Liver (tissue), 9 donors: ENCODE results near the gene GLS. TPM values are rescaled to one million over a fixed set of nuclear protein-coding genes. Genes with fewer than 3 reads are reported as not detected.

Experiments
- DNase-seq: peaks from one replicate; pipeline ENCODE4 v3.0.0-alpha.2; 2017; ENCODE audit warnings: low spot score
- H3K27ac ChIP-seq, 2 donors: one replicate each; pipeline ENCODE4 v1.7.0; 2013; ENCODE audit warnings: inconsistent platforms in 2 of 2, low read length in 2 of 2, control low read depth in 1 of 2, low read depth in 1 of 2, mild to moderate bottlenecking in 1 of 2
- H3K27me3 ChIP-seq, 4 donors: one replicate each; pipeline versions ENCODE4 v1.6.1 to v1.7.0; 2013; ENCODE audit warnings: low read length in 3 of 4, inconsistent platforms in 1 of 4, mild to moderate bottlenecking in 1 of 4, moderate library complexity in 1 of 4; ENCODE audit not compliant: control insufficient read depth in 4 of 4, insufficient read depth in 4 of 4
- H3K36me3 ChIP-seq, 4 donors: one replicate each; pipeline versions ENCODE4 v1.6.1 to v1.7.0; 2013; ENCODE audit warnings: low read length in 3 of 4, mild to moderate bottlenecking in 3 of 4, low read depth in 1 of 4, moderate library complexity in 1 of 4; ENCODE audit not compliant: control insufficient read depth in 4 of 4, insufficient read depth in 3 of 4
- H3K4me1 ChIP-seq, 4 donors: one replicate each; pipeline versions ENCODE4 v1.6.1 to v1.7.0; 2013; ENCODE audit warnings: low read length in 3 of 4, mild to moderate bottlenecking in 3 of 4, moderate library complexity in 1 of 4; ENCODE audit not compliant: control insufficient read depth in 4 of 4, insufficient read depth in 4 of 4
- H3K4me3 ChIP-seq, 3 donors: one replicate each; pipeline versions ENCODE4 v1.6.1 to v1.7.0; 2013; ENCODE audit warnings: low read length in 3 of 3, control low read depth in 1 of 3, low read depth in 1 of 3, mild to moderate bottlenecking in 1 of 3
- H3K9ac ChIP-seq, 2 donors: one replicate each; pipeline ENCODE4 v1.7.0; 2013; ENCODE audit warnings: low read length in 2 of 2, mild to moderate bottlenecking in 2 of 2, moderate library complexity in 2 of 2, control low read depth in 1 of 2, low read depth in 1 of 2
- H3K9me3 ChIP-seq, 4 donors: one replicate each; pipeline versions ENCODE4 v1.6.1 to v1.7.0; 2013; ENCODE audit warnings: low read length in 3 of 4; ENCODE audit not compliant: control insufficient read depth in 4 of 4
- EGR1 ChIP-seq, 2 donors: IDR thresholded peaks; 2 replicates each; pipeline ENCODE4 v1.6.1; 2016 to 2018; ENCODE audit warnings: antibody characterized with exemption in 2 of 2, low read depth in 2 of 2
- FOXA2 ChIP-seq: IDR thresholded peaks from 2 replicates; pipeline ENCODE4 v1.6.1; 2016; ENCODE audit warnings: antibody characterized with exemption
- GABPA ChIP-seq, 2 donors: IDR thresholded peaks in 1 of 2; conservative IDR thresholded peaks in 1 of 2; 2 replicates each; pipeline ENCODE4 v1.6.1; 2016; ENCODE audit warnings: antibody characterized with exemption in 2 of 2, mild to moderate bottlenecking in 1 of 2, moderate library complexity in 1 of 2
- HNF4A ChIP-seq, 2 donors: conservative IDR thresholded peaks; 2 replicates each; pipeline ENCODE4 v1.6.1; 2016; ENCODE audit warnings: antibody characterized with exemption in 2 of 2, mild to moderate bottlenecking in 2 of 2
- HNF4G ChIP-seq: IDR thresholded peaks from 2 replicates; pipeline ENCODE4 v1.6.1; 2016; ENCODE audit warnings: antibody characterized with exemption
- JUND ChIP-seq, 2 donors: IDR thresholded peaks; 2 replicates each; pipeline ENCODE4 v1.6.1; 2016; ENCODE audit warnings: antibody characterized with exemption in 2 of 2
- NR2F2 ChIP-seq: IDR thresholded peaks from 2 replicates; pipeline ENCODE4 v1.6.1; 2016; ENCODE audit warnings: antibody characterized with exemption
- RXRA ChIP-seq, 2 donors: IDR thresholded peaks; 2 replicates each; pipeline ENCODE4 v1.6.1; 2017 to 2018; ENCODE audit warnings: antibody characterized with exemption in 2 of 2, mild to moderate bottlenecking in 1 of 2
- TAF1 ChIP-seq: conservative IDR thresholded peaks from 2 replicates; pipeline ENCODE4 v1.6.1; 2016; ENCODE audit warnings: antibody characterized with exemption, mild to moderate bottlenecking
- YY1 ChIP-seq: IDR thresholded peaks from 2 replicates; pipeline ENCODE4 v1.6.1; 2016; ENCODE audit warnings: antibody characterized with exemption, mild to moderate bottlenecking
- WGBS: extraction: QIAGEN DNeasy Blood & Tissue Kit; methylation state at CpG from one replicate; pipeline ENCODE4 v1.1.7; 2013; 5-methylcytosine and 5-hydroxymethylcytosine counted together
- polyA plus RNA-seq, 2 donors: library from polyadenylated mRNA; stranded (reverse) in 1 of 2; unstranded in 1 of 2; fragments of 200-250 nt in 1 of 2; fragments of >200 nt in 1 of 2; fragmentation: Nextera tagmentation in 1 of 2; extraction: Ambion mirVana in 1 of 2; gene quantifications; one replicate each; pipeline versions ENCODE4 v1.2.1 to v1.2.3, GENCODE V29; 2013 to 2015
- total RNA-seq, 2 donors: library from RNA; depleted of rRNA; stranded (reverse); fragments of >200 nt; gene quantifications; one replicate each; pipeline ENCODE4 v1.2.3, GENCODE V29; 2014
- TF ChIP-seq, protein P1 (sequence below): IDR thresholded peaks from 2 replicates; pipeline ENCODE4 v1.6.1; 2016; ENCODE audit warnings: antibody characterized with exemption
- TF ChIP-seq, protein P2 (sequence below): fragments of 150-350 bp; IDR thresholded peaks from 2 replicates; pipeline ENCODE4 v1.5.1; 2017; ENCODE audit warnings: improper control_type of control experiment, low read depth, low read length; ENCODE audit not compliant: missing input control
- TF ChIP-seq, protein P3 (sequence below): IDR thresholded peaks from 2 replicates; pipeline ENCODE4 v1.6.1; 2016; ENCODE audit warnings: antibody characterized with exemption, mild to moderate bottlenecking
- donor health status: healthy.
- donor health status: healthy.
- donor health status: healthy.
- donor health status: healthy.
- donor health status: healthy.

GLS gene
- total and polyA plus RNA-seq, 4 donors = 4.3 to 38.6 (median 16.5) TPM

DNA sequence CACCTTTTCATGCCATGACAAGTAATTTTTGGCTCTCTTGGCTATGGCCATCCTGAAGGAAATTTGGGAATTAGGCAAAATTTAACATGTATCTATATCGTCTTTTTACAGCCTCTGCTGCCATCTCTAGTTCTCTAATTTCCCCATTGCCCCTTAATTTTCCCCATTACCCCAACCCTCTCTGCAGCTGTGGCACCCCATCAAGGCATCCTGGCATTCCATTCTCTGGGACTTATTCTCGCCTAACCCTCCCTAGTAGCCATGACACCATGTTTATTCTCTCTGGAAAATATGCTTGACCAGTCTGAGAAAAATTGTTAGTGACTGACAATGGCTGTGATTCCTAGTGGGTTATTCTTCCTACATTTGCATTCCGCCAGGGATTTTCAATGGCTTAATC, 43.9 kb upstream of the GLS start:
- no peak for DNase-seq
- H3K4me1 ChIP-seq = no peaks in the 10 kb centered on the region
- H3K9ac ChIP-seq = no peak overlapping the region
- TF ChIP-seq EGR1 (IDR thresholded peaks at IDR 0.05; ENCODE audit: low read depth in 2 of 2) (no peak), HNF4A (conservative IDR thresholded peaks at IDR 0.05) (no peak), RXRA (IDR thresholded peaks at IDR 0.05) (no peak)
- TF ChIP-seq, protein P1, sequence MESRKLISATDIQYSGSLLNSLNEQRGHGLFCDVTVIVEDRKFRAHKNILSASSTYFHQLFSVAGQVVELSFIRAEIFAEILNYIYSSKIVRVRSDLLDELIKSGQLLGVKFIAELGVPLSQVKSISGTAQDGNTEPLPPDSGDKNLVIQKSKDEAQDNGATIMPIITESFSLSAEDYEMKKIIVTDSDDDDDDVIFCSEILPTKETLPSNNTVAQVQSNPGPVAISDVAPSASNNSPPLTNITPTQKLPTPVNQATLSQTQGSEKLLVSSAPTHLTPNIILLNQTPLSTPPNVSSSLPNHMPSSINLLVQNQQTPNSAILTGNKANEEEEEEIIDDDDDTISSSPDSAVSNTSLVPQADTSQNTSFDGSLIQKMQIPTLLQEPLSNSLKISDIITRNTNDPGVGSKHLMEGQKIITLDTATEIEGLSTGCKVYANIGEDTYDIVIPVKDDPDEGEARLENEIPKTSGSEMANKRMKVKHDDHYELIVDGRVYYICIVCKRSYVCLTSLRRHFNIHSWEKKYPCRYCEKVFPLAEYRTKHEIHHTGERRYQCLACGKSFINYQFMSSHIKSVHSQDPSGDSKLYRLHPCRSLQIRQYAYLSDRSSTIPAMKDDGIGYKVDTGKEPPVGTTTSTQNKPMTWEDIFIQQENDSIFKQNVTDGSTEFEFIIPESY = no peak
- H3K27ac ChIP-seq = no peak overlapping the region
- H3K27me3 ChIP-seq = no peaks in the 10 kb centered on the region
- H3K9me3 ChIP-seq = no peaks in the 10 kb centered on the region
- 73% methylated on average over 3 of the region's 3 CpGs for WGBS
- H3K4me3 ChIP-seq = no peak overlapping the region
- no peaks in the 10 kb centered on the region for H3K36me3 ChIP-seq

DNA sequence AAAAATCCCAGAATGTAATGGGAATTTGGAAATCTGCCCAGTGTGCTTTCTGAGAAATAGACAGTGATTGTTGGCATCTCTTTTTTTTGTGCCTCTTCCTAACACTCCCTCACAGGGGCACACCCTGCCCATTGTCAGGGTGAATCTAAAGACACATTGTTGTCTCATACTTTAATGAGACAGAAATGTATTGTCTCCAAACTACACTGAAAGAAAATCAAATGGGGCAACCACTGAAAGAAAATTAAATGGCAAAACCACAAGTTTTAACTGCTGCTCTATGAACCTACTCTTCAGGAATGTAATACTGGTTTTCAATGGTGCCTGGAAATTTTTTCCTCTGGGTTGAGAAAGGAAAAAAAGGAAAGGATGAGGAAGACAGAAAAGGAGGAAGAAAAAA, 43.2 kb upstream of the GLS start:
- DNase-seq = no peak
- Histone ChIP-seq H3K4me1 (no peaks in the 10 kb centered on the region), H3K27ac (no peak overlapping the region), H3K9ac (no peak overlapping the region), H3K27me3 (no peaks in the 10 kb centered on the region), H3K4me3 (no peak overlapping the region), H3K9me3 (no peaks in the 10 kb centered on the region), H3K36me3 (no peaks in the 10 kb centered on the region)
- TF ChIP-seq NR2F2 (no peak), RXRA (IDR thresholded peaks at IDR 0.05) (no peak), EGR1 (IDR thresholded peaks at IDR 0.05; ENCODE audit: low read depth in 2 of 2) (no peak), TAF1 (no peak), HNF4G (no peak), HNF4A (conservative IDR thresholded peaks at IDR 0.05) (no peak), JUND (IDR thresholded peaks at IDR 0.05) (no peak)
- TF ChIP-seq, protein P2, sequence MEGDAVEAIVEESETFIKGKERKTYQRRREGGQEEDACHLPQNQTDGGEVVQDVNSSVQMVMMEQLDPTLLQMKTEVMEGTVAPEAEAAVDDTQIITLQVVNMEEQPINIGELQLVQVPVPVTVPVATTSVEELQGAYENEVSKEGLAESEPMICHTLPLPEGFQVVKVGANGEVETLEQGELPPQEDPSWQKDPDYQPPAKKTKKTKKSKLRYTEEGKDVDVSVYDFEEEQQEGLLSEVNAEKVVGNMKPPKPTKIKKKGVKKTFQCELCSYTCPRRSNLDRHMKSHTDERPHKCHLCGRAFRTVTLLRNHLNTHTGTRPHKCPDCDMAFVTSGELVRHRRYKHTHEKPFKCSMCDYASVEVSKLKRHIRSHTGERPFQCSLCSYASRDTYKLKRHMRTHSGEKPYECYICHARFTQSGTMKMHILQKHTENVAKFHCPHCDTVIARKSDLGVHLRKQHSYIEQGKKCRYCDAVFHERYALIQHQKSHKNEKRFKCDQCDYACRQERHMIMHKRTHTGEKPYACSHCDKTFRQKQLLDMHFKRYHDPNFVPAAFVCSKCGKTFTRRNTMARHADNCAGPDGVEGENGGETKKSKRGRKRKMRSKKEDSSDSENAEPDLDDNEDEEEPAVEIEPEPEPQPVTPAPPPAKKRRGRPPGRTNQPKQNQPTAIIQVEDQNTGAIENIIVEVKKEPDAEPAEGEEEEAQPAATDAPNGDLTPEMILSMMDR = no peak

DNA sequence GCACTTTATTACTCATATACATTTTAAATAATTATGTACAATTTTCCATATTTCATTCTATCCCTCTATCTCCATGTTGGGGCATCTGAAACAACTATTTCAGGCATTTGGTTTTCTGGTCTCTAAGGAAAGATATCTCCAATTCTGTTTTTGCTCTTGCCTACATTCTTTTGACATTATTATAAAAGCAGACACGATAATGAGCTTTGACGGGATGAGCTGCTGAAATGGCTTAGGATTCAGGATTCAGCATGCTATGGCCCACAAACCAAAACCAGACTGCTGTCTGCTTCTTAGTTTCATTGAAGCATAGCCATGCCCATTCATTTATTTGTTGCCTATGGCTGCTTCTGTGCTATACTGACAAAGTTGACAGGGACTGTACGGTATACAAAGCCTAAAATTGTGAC, 42.7 kb upstream of the GLS start:
- no peaks in the 10 kb centered on the region for H3K4me1 ChIP-seq
- H3K9me3 ChIP-seq = no peaks in the 10 kb centered on the region
- no peak overlapping the region for H3K9ac ChIP-seq
- no peak overlapping the region for H3K4me3 ChIP-seq
- H3K36me3 ChIP-seq = no peaks in the 10 kb centered on the region
- no peaks in the 10 kb centered on the region for H3K27me3 ChIP-seq
- H3K27ac ChIP-seq = no peak overlapping the region
- 90% methylated on average over 3 of the region's 3 CpGs for WGBS
- DNase-seq = no peak
- TF ChIP-seq, protein P1 = no peak
- TF ChIP-seq HNF4A (conservative IDR thresholded peaks at IDR 0.05) = no peak
- TF ChIP-seq NR2F2 = no peak
- TF ChIP-seq GABPA (IDR thresholded peaks at IDR 0.05 in 1 of 2, conservative IDR thresholded peaks at IDR 0.05 in 1 of 2) = no peak
- TF ChIP-seq, protein P3, sequence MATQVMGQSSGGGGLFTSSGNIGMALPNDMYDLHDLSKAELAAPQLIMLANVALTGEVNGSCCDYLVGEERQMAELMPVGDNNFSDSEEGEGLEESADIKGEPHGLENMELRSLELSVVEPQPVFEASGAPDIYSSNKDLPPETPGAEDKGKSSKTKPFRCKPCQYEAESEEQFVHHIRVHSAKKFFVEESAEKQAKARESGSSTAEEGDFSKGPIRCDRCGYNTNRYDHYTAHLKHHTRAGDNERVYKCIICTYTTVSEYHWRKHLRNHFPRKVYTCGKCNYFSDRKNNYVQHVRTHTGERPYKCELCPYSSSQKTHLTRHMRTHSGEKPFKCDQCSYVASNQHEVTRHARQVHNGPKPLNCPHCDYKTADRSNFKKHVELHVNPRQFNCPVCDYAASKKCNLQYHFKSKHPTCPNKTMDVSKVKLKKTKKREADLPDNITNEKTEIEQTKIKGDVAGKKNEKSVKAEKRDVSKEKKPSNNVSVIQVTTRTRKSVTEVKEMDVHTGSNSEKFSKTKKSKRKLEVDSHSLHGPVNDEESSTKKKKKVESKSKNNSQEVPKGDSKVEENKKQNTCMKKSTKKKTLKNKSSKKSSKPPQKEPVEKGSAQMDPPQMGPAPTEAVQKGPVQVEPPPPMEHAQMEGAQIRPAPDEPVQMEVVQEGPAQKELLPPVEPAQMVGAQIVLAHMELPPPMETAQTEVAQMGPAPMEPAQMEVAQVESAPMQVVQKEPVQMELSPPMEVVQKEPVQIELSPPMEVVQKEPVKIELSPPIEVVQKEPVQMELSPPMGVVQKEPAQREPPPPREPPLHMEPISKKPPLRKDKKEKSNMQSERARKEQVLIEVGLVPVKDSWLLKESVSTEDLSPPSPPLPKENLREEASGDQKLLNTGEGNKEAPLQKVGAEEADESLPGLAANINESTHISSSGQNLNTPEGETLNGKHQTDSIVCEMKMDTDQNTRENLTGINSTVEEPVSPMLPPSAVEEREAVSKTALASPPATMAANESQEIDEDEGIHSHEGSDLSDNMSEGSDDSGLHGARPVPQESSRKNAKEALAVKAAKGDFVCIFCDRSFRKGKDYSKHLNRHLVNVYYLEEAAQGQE = no peak
- no peak for TF ChIP-seq JUND (IDR thresholded peaks at IDR 0.05)
- no peak for TF ChIP-seq FOXA2
- no peak for TF ChIP-seq RXRA (IDR thresholded peaks at IDR 0.05)
- TF ChIP-seq EGR1 (IDR thresholded peaks at IDR 0.05; ENCODE audit: low read depth in 2 of 2) = no peak
- no peak for TF ChIP-seq YY1
